Activated CD4-positive, alpha-beta memory T cell treated with anti-CD3 and anti-CD28 coated beads, Interleukin-2, amount 10 ng/mL, durations not matched to agents 7 days and 5 days (primary cell): ENCODE results near the gene DTWD2. TPM values are rescaled to one million over a fixed set of nuclear protein-coding genes. Genes with fewer than 3 reads are reported as not detected.
"Not testable (repeated sequence)": the region's sequence is repeated elsewhere in the genome, so short reads cannot be mapped to it uniquely, and the experiment has no call there.

ENCODE experiments used
- CTCF ChIA-PET: fragments of 350-600 bp; sonication (Branson Sonifier 250); formaldehyde crosslinking; loops from one replicate; lab custom pipeline; 2021; ENCODE audit warnings: antibody characterized with exemption, inconsistent platforms; lab: Charles Lee
- POLR2A ChIA-PET: fragments of 350-600 bp; sonication (Branson Sonifier 250); formaldehyde crosslinking; loops from one replicate; lab custom pipeline; 2021; ENCODE audit warnings: antibody characterized with exemption; lab: Charles Lee
- DNase-seq: peaks from one replicate; pipeline ENCODE4 v3.0.0-alpha.2; 2020
- H3K27ac Mint-ChIP-seq: one replicate; pipeline ENCODE4 v1.8.0; 2021; ENCODE audit warnings: mild to moderate bottlenecking, mixed read lengths
- H3K27me3 Mint-ChIP-seq: one replicate; pipeline ENCODE4 v1.8.0; 2021; ENCODE audit warnings: mixed read lengths
- H3K36me3 Mint-ChIP-seq: one replicate; pipeline ENCODE4 v1.8.0; 2021; ENCODE audit warnings: low read depth, mixed read lengths
- H3K4me1 Mint-ChIP-seq: one replicate; pipeline ENCODE4 v1.8.0; 2021; ENCODE audit warnings: mixed read lengths
- H3K4me3 Mint-ChIP-seq: one replicate; pipeline ENCODE4 v1.8.0; 2021; ENCODE audit warnings: mild to moderate bottlenecking, mixed read lengths
- H3K9me3 Mint-ChIP-seq: one replicate; pipeline ENCODE4 v1.8.0; 2021; ENCODE audit warnings: mixed read lengths
- total RNA-seq, 2 experiments: library from RNA; stranded (reverse); gene quantifications; one replicate each; pipeline ENCODE4 v1.2.3, GENCODE V29; 2021

Gene DTWD2
- total RNA-seq, 2 experiments from 2014 or later: 1.3 to 1.6 TPM

- H3K4me3 Mint-ChIP-seq: no peak overlapping the region
- H3K27ac Mint-ChIP-seq: no peak overlapping the region
- no peaks in the 10 kb centered on the region for H3K4me1 Mint-ChIP-seq
- ChIA-PET CTCF (interaction anchor here (0.7 to 3.5 kb wide), 8 partner anchors 33 to 414 kb away, joined by 3 to 49 read pairs (median 6); partner anchors contain the start of gene DTWD2), POLR2A (no interaction called here)
- no peak for DNase-seq
- peaks cover 3% of the 10 kb centered on the region for H3K36me3 Mint-ChIP-seq
- H3K9me3 Mint-ChIP-seq: peaks cover 2% of the 10 kb centered on the region
- no peaks in the 10 kb centered on the region for H3K27me3 Mint-ChIP-seq
Measured at GRCh38 chr5:119021149-119021732, 32.9 kb upstream of the DTWD2 start.

- Mint-ChIP-seq H3K36me3 (no peaks in the 10 kb centered on the region), H3K4me3 (no peak overlapping the region), H3K27ac (no peak overlapping the region), H3K4me1 (no peaks in the 10 kb centered on the region), H3K27me3 (peaks cover 2% of the 10 kb centered on the region), H3K9me3 (no peaks in the 10 kb centered on the region)
- POLR2A ChIA-PET: no interaction called here
- DNase-seq: no peak
- CTCF ChIA-PET: interaction anchor here (0.6 to 1.7 kb wide), 3 partner anchors 13 to 392 kb away, joined by 3 to 13 read pairs (median 3); no protein-coding TSS in a partner anchor
Measured at GRCh38 chr5:119019949-119020348, 31.6 kb upstream of the DTWD2 start.

DNA sequence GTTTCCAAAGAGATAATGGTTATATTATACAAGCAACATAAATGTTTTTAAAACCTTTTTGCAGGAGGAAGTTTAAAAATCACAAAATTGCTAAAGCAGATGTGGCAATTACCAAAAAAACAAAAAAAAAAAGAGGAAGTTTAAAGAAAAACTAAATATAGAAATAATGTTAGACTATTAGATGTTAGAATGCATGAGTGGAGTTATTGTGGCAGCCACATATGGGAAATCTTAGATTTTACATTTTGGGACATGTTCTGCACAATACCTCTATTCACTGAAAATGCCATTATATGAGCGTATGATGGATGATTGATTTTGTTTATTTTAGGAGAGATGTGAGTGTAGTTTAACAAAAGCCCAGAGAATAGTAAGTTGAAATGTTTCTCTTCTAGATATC is 31.2 kb upstream of the DTWD2 start:
- ChIA-PET CTCF (interaction anchor here (0.6 to 1.7 kb wide), 3 partner anchors 14 to 393 kb away, joined by 3 to 13 read pairs (median 3); no protein-coding TSS in a partner anchor), POLR2A (no interaction called here)
- H3K9me3 Mint-ChIP-seq: no peaks in the 10 kb centered on the region
- no peak overlapping the region for H3K4me3 Mint-ChIP-seq
- DNase-seq: no peak
- no peaks in the 10 kb centered on the region for H3K4me1 Mint-ChIP-seq
- peaks cover 2% of the 10 kb centered on the region for H3K27me3 Mint-ChIP-seq
- H3K36me3 Mint-ChIP-seq: no peaks in the 10 kb centered on the region
- H3K27ac Mint-ChIP-seq: no peak overlapping the region

DNA sequence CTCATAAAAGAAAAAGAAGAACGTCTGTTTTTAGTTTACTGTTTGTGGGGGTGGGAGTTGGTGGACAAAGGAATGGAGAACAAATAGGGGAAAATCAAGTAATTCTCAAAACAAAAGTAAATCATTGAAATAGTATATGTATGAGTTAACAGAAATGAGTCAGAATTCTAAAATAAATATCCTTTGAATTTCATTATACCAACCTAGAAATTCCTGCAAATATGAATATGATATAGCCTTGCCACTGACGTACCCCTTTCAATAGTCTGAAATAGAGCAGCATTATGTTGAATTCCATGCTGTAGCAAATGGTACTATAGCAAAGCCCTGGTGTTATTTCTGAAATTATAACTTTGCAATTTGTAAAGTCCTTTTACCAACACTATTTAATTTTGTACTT is 29.6 kb upstream of the DTWD2 start:
- H3K4me1 Mint-ChIP-seq: no peaks in the 10 kb centered on the region
- H3K36me3 Mint-ChIP-seq: no peaks in the 10 kb centered on the region
- no peaks in the 10 kb centered on the region for H3K9me3 Mint-ChIP-seq
- POLR2A ChIA-PET: no interaction called here
- no peak overlapping the region for H3K27ac Mint-ChIP-seq
- H3K4me3 Mint-ChIP-seq: no peak overlapping the region
- DNase-seq: no peak
- H3K27me3 Mint-ChIP-seq: peaks cover 2% of the 10 kb centered on the region
- CTCF ChIA-PET: interaction anchor here (0.9 kb wide), 1 partner anchor 394 kb away, joined by 4 read pairs; no protein-coding TSS in a partner anchor

- Mint-ChIP-seq H3K4me1 (no peaks in the 10 kb centered on the region), H3K4me3 (no peak overlapping the region), H3K36me3 (no peaks in the 10 kb centered on the region), H3K27ac (no peak overlapping the region), H3K9me3 (no peaks in the 10 kb centered on the region), H3K27me3 (peaks cover 2% of the 10 kb centered on the region)
- ChIA-PET CTCF (no interaction called here), POLR2A (interaction anchor here (0.6 kb wide), 1 partner anchor 21 kb away, joined by 4 read pairs; no protein-coding TSS in a partner anchor)
- DNase-seq: no peak
Measured at GRCh38 chr5:119016125-119016774, 27.9 kb upstream of the DTWD2 start.

- H3K27ac Mint-ChIP-seq: no peak overlapping the region
- CTCF ChIA-PET: interaction anchor here (1.0 kb wide), 1 partner anchor 400 kb away, joined by 3 read pairs; no protein-coding TSS in a partner anchor
- H3K36me3 Mint-ChIP-seq: no peaks in the 10 kb centered on the region
- DNase-seq: no peak
- H3K9me3 Mint-ChIP-seq: no peaks in the 10 kb centered on the region
- POLR2A ChIA-PET: no interaction called here
- H3K4me3 Mint-ChIP-seq: no peak overlapping the region
- peaks cover 2% of the 10 kb centered on the region for H3K27me3 Mint-ChIP-seq
- no peaks in the 10 kb centered on the region for H3K4me1 Mint-ChIP-seq
Measured at GRCh38 chr5:119011186-119011585, 22.8 kb upstream of the DTWD2 start.

GRCh38 chr5:119010206-119010605 is 21.9 kb upstream of the DTWD2 start:
- Mint-ChIP-seq H3K4me1 (no peaks in the 10 kb centered on the region), H3K27me3 (no peaks in the 10 kb centered on the region), H3K36me3 (no peaks in the 10 kb centered on the region), H3K4me3 (no peak overlapping the region), H3K27ac (no peak overlapping the region), H3K9me3 (no peaks in the 10 kb centered on the region)
- POLR2A ChIA-PET: no interaction called here
- CTCF ChIA-PET: no interaction called here
- no peak for DNase-seq

DNA sequence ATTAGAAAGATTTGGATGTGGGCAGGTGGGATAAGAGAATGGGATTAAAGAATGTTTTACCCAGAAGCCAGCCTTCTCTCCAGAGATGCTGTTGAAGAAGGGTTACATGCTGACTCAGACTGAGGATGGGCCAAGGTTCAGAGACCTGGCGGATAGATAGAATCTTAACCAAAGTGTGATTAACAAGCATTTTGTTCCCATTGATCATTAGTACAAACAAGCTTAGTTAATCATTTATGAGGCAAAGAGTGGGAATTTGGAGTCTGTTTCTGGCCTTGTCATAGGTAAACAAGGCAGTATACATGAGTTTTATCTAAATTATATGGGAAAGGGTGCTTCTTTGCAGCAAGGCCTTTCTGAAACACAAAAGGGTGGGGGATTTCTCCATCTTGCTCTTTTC is 20.8 kb upstream of the DTWD2 start:
- Mint-ChIP-seq H3K4me3 (no peak overlapping the region), H3K27ac (no peak overlapping the region), H3K27me3 (no peaks in the 10 kb centered on the region), H3K4me1 (no peaks in the 10 kb centered on the region), H3K9me3 (no peaks in the 10 kb centered on the region), H3K36me3 (no peaks in the 10 kb centered on the region)
- DNase-seq: no peak
- ChIA-PET CTCF (interaction anchor here (0.9 kb wide), 1 partner anchor 21 kb away, joined by 3 read pairs; no protein-coding TSS in a partner anchor), POLR2A (no interaction called here)

DNA sequence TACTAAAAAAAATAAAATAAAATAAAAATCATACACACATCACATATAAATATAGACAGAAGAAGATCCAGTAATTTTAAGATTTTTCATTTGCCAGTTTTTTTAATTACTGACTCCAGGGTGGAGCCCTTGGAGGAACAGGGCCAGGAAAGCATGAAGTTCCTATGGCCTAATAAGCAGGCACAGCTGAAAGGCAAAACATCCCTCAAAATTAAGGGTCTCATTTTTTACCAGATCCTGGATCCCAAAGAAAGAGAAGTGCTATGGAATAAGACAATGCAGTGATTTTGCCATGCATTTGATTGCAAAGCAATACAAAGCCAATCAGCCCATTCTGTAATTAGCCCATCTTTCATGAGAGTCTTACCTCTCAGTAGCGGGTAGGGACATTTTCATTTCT is 11.3 kb upstream of the DTWD2 start:
- POLR2A ChIA-PET: no interaction called here
- H3K36me3 Mint-ChIP-seq: peaks cover 3% of the 10 kb centered on the region
- CTCF ChIA-PET: interaction anchor here (0.7 to 2.7 kb wide), 2 partner anchors 11 to 409 kb away, joined by 3 to 8 read pairs; partner anchors contain the start of gene DTWD2
- DNase-seq: no peak
- peaks cover 3% of the 10 kb centered on the region for H3K27me3 Mint-ChIP-seq
- no peak overlapping the region for H3K27ac Mint-ChIP-seq
- H3K4me3 Mint-ChIP-seq: no peak overlapping the region
- H3K9me3 Mint-ChIP-seq: peaks cover 33% of the 10 kb centered on the region
- no peaks in the 10 kb centered on the region for H3K4me1 Mint-ChIP-seq

DNA sequence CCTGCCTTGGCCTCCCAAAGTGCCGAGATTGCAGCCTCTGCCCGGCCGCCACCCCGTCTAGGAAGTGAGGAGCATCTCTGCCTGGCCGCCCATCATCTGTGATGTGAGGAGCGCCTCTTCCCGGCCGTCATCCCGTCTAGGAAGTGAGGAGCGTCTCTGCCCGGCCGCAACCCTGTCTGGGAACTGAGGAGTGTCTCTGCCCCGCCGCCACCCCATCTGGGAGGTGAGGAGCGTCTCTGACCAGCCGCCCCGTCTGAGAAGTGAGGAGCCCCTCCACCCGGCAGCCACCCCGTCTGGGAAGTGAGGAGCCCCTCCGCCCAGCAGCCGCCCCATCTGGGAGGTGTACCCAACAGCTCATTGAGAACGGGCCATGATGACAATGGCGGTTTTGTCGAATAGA is 10.5 kb upstream of the DTWD2 start:
- CTCF ChIA-PET, H3K27ac Mint-ChIP-seq, H3K4me3 Mint-ChIP-seq, DNase-seq, H3K4me1 Mint-ChIP-seq, H3K27me3 Mint-ChIP-seq, POLR2A ChIA-PET, H3K36me3 Mint-ChIP-seq: not testable (repeated sequence)
- peaks cover 33% of the 10 kb centered on the region for H3K9me3 Mint-ChIP-seq

- no peak overlapping the region for H3K4me3 Mint-ChIP-seq
- no peak for DNase-seq
- ChIA-PET POLR2A (no interaction called here), CTCF (interaction anchor here (0.9 kb wide), 1 partner anchor 8 kb away, joined by 4 read pairs; the partner anchor contains the start of gene DTWD2)
- H3K27ac Mint-ChIP-seq: no peak overlapping the region
- H3K9me3 Mint-ChIP-seq: peaks cover 35% of the 10 kb centered on the region
- H3K27me3 Mint-ChIP-seq: no peaks in the 10 kb centered on the region
- no peaks in the 10 kb centered on the region for H3K4me1 Mint-ChIP-seq
- peaks cover 3% of the 10 kb centered on the region for H3K36me3 Mint-ChIP-seq
Measured at GRCh38 chr5:118996098-118996497, 7.8 kb upstream of the DTWD2 start.

- no peak for DNase-seq
- no peaks in the 10 kb centered on the region for H3K4me1 Mint-ChIP-seq
- no peaks in the 10 kb centered on the region for H3K36me3 Mint-ChIP-seq
- no peak overlapping the region for H3K27ac Mint-ChIP-seq
- POLR2A ChIA-PET: no interaction called here
- H3K9me3 Mint-ChIP-seq: peaks cover 24% of the 10 kb centered on the region
- no peaks in the 10 kb centered on the region for H3K27me3 Mint-ChIP-seq
- no peak overlapping the region for H3K4me3 Mint-ChIP-seq
- CTCF ChIA-PET: no interaction called here
Measured at GRCh38 chr5:118994595-118994994, 6.2 kb upstream of the DTWD2 start.

- POLR2A ChIA-PET, H3K27ac Mint-ChIP-seq, H3K36me3 Mint-ChIP-seq, CTCF ChIA-PET, H3K27me3 Mint-ChIP-seq, DNase-seq, H3K4me1 Mint-ChIP-seq, H3K4me3 Mint-ChIP-seq: not testable (repeated sequence)
- peaks cover 19% of the 10 kb centered on the region for H3K9me3 Mint-ChIP-seq
Measured at GRCh38 chr5:118993118-118993517, 4.8 kb upstream of the DTWD2 start.
